Measurements from ENCODE around the gene LAMTOR2.

Gene LAMTOR2

DNA sequence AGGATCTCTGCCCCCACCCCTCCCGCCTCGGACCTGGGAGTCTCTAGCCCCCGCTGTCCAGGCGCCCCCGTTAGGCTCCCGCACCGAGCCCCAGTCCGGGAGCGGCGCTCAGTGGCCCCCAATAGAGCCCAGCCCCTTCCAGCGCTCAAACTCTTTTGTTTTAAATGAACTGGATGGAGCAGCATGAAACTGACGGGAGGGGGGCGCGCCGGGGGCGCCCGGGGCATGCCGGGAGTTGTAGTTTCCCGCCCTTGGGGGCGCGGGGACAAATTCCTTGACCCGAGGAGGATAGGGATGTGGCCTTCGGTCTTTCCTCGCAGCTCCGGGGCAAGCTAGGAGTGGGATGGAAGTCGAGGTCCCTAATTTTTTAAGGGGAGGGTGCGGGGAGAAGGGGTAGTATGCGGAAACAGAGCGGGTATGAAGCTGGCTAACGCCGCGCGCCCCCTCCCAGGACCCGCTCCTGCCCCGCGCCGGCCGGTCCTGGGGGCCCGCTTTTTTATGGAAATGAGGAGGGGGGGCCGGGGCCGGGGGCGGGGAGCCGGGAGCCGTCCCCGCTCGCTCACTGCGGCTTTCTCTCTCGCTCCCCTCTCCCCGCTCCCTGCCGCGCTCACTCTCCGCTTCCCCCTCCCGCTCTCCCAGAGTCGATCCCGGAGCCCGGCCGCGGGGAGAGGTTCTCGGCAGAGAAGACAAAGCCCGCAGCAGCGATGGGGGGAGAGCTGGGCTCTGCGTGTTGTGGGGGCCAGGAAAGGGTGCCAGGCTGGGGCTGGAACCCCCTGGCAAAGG is 27.9 kb downstream of the LAMTOR2 start, which contains the start of gene MEX3A:
MEX3A (minus strand) TSS at position 157 of the 783 bp plus-strand sequence. CDS start 467 bp downstream, outside the sequence.
- no peak for DNase-seq (ENCODE audit: low read depth)
- H3K4me3 ChIP-seq (ENCODE audit: low read length), result peak within 1 kb of the TSS; percentile 88
- TF ChIP-seq, protein P1, sequence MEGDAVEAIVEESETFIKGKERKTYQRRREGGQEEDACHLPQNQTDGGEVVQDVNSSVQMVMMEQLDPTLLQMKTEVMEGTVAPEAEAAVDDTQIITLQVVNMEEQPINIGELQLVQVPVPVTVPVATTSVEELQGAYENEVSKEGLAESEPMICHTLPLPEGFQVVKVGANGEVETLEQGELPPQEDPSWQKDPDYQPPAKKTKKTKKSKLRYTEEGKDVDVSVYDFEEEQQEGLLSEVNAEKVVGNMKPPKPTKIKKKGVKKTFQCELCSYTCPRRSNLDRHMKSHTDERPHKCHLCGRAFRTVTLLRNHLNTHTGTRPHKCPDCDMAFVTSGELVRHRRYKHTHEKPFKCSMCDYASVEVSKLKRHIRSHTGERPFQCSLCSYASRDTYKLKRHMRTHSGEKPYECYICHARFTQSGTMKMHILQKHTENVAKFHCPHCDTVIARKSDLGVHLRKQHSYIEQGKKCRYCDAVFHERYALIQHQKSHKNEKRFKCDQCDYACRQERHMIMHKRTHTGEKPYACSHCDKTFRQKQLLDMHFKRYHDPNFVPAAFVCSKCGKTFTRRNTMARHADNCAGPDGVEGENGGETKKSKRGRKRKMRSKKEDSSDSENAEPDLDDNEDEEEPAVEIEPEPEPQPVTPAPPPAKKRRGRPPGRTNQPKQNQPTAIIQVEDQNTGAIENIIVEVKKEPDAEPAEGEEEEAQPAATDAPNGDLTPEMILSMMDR (conservative IDR thresholded peaks at IDR 0.05; ENCODE audit: low read depth, low read length), result no peak

- peak overlapping the region; percentile 88 for H3K4me3 ChIP-seq (ENCODE audit: low read length)
- DNase-seq (ENCODE audit: low read depth), result no peak
- TF ChIP-seq, protein P1 (conservative IDR thresholded peaks at IDR 0.05; ENCODE audit: low read depth, low read length), result no peak
Measured at GRCh38 chr1:156083800-156084790, 29.5 kb downstream of the LAMTOR2 start.

GRCh38 chr1:156086256-156086662 is 31.7 kb downstream of the LAMTOR2 start:
- DNase-seq (ENCODE audit: low read depth), result peak; percentile 77
- TF ChIP-seq, protein P1 (conservative IDR thresholded peaks at IDR 0.05; ENCODE audit: low read depth, low read length), result no peak
- no peak overlapping the region for H3K4me3 ChIP-seq (ENCODE audit: low read length)

GRCh38 chr1:156089704-156090103 is 35.1 kb downstream of the LAMTOR2 start:
- DNase-seq (ENCODE audit: low read depth), result no peak

DNA sequence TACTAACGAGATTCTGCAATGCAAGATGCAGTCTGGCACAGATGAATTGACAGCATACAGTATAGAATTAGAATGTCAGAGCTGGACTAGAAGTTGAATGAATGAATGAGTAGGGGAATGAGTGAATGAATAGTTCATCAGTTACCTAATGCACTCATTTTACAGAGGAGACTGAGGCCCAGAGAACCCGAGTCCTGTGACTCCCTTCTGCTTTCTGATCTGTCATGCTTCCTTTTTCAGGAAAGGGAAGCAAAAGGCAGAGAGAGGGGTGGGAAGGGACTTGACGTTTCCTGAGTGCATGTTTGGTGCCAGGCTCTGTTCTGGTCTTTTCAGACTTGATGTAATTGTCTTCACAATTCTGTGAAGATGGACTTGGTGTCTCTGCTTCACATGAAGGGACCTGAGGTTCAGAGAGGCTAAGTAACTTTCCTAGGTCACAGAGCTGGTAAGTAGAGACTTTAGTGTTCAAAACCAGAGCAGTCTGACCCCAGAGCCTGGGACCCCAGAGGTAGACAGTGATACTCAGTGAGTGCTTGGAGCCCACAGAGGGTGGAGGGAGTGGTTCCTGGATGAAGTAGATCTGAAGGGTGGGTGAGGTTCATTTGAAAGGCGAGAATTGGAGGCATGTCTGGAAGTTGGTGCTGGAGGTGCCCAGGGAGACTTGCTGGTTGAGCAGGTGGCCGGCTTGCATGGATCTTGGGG is 35.7 kb downstream of the LAMTOR2 start:
- TF ChIP-seq, protein P1 (conservative IDR thresholded peaks at IDR 0.05; ENCODE audit: low read depth, low read length), result no peak
- DNase-seq (ENCODE audit: low read depth), result no peak
- H3K4me3 ChIP-seq (ENCODE audit: low read length), result no peak overlapping the region

More at GRCh38 chr1:156089704-156090103, 35.1 kb downstream of the LAMTOR2 start:
- TF ChIP-seq, protein P1 (conservative IDR thresholded peaks at IDR 0.05; ENCODE audit: low read depth, low read length), result no peak
- H3K4me3 ChIP-seq (ENCODE audit: low read length), result no peak overlapping the region

- DNase-seq (ENCODE audit: low read depth), result no peak
- TF ChIP-seq, protein P1 (conservative IDR thresholded peaks at IDR 0.05; ENCODE audit: low read depth, low read length), result peak; percentile 71
- H3K4me3 ChIP-seq (ENCODE audit: low read length), result no peak overlapping the region
Measured at GRCh38 chr1:156090840-156091188, 36.2 kb downstream of the LAMTOR2 start.
